Cardiac fibroblast (primary cell): ENCODE results near the gene MAN2B2.

Experiments used
- DNase-seq, 2 donors: peaks; one replicate each; pipeline versions ENCODE4 v3.0.0 to v3.0.0-alpha.2; 2010; ENCODE audit warnings: low read depth in 2 of 2
- H3K4me3 ChIP-seq, 2 donors: replicated peaks in 1 of 2; 1 replicate in 1 of 2; 2 replicates in 1 of 2; pipeline ENCODE4 v1.5.1; 2011; ENCODE audit warnings: low read depth in 2 of 2, low read length in 2 of 2, mild to moderate bottlenecking in 2 of 2, moderate library complexity in 1 of 2
- CTCF ChIP-seq: IDR thresholded peaks from one replicate; pipeline ENCODE4 v1.5.1; 2011; ENCODE audit warnings: low read depth, mild to moderate bottlenecking, low read length, inconsistent platforms

The MAN2B2 gene

GRCh38 chr4:6549890-6550620 lies 24.9 kb upstream of the MAN2B2 start:
- no peak overlapping the region for H3K4me3 ChIP-seq
- DNase-seq, result no peak
- no peak for TF ChIP-seq CTCF

DNA sequence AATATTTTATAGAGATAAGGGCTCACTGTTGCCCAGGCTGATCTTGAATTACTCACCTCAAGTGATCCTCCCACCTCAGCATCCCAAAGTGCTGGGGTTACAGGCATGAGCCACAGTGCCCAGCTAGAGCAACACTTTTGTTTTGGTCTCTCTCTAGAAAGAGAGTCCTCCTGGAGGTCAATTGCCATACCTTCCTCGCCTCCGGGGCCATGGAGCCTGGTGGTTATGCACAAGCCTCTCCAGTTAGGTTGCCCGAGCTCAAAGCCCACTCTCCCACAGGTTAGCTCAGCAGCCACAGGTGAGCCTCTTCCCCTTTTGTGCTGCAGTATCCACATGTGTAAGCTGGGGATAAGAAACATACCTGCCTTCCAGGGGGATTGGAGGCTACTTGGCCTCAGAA lies 24.2 kb upstream of the MAN2B2 start:
- DNase-seq, result no peak
- no peak for TF ChIP-seq CTCF
- H3K4me3 ChIP-seq, result no peak overlapping the region

GRCh38 chr4:6551660-6552059 lies 23.3 kb upstream of the MAN2B2 start:
- no peak for TF ChIP-seq CTCF
- H3K4me3 ChIP-seq, result no peak overlapping the region

DNA sequence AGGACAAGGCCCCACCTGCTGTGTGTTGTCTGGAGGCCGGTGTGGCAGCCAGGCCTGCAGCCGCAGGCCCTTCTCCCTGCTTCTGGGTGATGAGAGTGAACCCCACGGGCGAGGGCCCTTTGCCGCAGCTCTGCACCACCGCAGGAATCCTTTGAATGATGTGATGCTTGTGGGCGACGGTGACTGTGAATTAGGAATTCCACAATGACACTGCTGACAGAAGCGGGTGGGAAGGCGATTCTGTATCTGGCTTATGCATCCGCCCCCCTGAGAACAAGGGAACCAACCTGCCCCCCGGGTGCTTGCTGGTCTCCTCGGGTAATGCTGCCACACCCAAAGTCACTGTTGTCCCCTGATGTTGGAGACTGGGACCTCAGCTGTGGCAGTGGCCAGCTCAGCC lies 19.5 kb upstream of the MAN2B2 start:
- no peak for DNase-seq
- TF ChIP-seq CTCF, result no peak
- no peak overlapping the region for H3K4me3 ChIP-seq

More at GRCh38 chr4:6551660-6552059, 23.3 kb upstream of the MAN2B2 start:
- no peak for DNase-seq

- H3K4me3 ChIP-seq, result no peak overlapping the region
- no peak for DNase-seq
- no peak for TF ChIP-seq CTCF
Observed at GRCh38 chr4:6556263-6556662, 18.7 kb upstream of the MAN2B2 start.

GRCh38 chr4:6557185-6557584 lies 17.8 kb upstream of the MAN2B2 start:
- no peak for DNase-seq
- no peak overlapping the region for H3K4me3 ChIP-seq
- TF ChIP-seq CTCF, result no peak

GRCh38 chr4:6557856-6558255 lies 17.1 kb upstream of the MAN2B2 start:
- DNase-seq, result no peak
- no peak overlapping the region for H3K4me3 ChIP-seq
- no peak for TF ChIP-seq CTCF
